Type B pancreatic cell (in vitro differentiated cells): ENCODE measurements around the gene KRTCAP3. TPM values are rescaled to one million over a fixed set of nuclear protein-coding genes. Genes with fewer than 3 reads are reported as not detected.
A peak's percentile ranks its signal among the peaks of the same experiment; 100 is the strongest.
"Not testable (repeated sequence)": the region's sequence is repeated elsewhere in the genome, so short reads cannot be mapped to it uniquely, and the experiment has no call there.

Experiments used
- DNase-seq: peaks from one replicate; pipeline ENCODE4 v3.0.0; 2021; ENCODE audit warnings: mixed read lengths; ENCODE audit not compliant: unreplicated experiment; ENCODE audit errors: extremely low spot score
- H3K27ac Mint-ChIP-seq: 2 replicates; pipeline ENCODE4 v1.8.0; 2021; ENCODE audit warnings: mild to moderate bottlenecking, mixed read lengths
- H3K27me3 Mint-ChIP-seq: 2 replicates; pipeline ENCODE4 v1.8.0; 2021; ENCODE audit warnings: mixed read lengths
- H3K36me3 Mint-ChIP-seq: 2 replicates; pipeline ENCODE4 v1.8.0; 2021; ENCODE audit warnings: mixed read lengths
- H3K4me1 Mint-ChIP-seq: one replicate; pipeline ENCODE4 v1.8.0; 2021; ENCODE audit warnings: mixed read lengths; ENCODE audit not compliant: unreplicated experiment
- H3K4me3 Mint-ChIP-seq: 2 replicates; pipeline ENCODE4 v1.8.0; 2021; ENCODE audit warnings: mild to moderate bottlenecking, mixed read lengths
- H3K9me3 Mint-ChIP-seq: 2 replicates; pipeline ENCODE4 v1.8.0; 2021; ENCODE audit warnings: mixed read lengths
- total RNA-seq: library from RNA; stranded (reverse); gene quantifications from 2 replicates; pipeline ENCODE4 v1.2.1, GENCODE V29; 2021; ENCODE audit warnings: low replicate concordance
- TF ChIP-seq, protein P1 (sequence below): fragments of 200-600 bp; sonication (generic); conservative IDR thresholded peaks from 2 replicates; pipeline ENCODE4 v1.5.0; 2021; ENCODE audit warnings: antibody characterized with exemption, mild to moderate bottlenecking

Gene KRTCAP3
- total RNA-seq, 1 donor from 2014 or later = 23.9 TPM

DNA sequence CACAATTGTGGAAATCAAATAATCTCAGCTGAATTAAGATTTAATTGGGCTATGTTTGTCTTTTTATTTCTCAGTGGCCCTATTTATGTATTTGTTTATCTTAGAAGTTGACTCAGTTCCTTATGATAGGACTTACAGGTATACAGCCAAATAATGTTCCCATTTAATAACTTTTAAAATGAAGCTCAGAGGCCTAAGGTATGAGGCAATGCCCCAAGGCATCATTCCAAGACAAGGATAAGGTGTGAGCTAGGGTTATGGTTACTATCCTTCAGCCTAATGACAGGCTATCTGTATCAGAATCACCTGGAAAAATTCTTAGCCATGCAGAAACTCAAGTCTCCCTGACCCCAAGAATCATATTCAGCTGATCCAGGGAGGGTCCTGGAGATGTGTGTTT is 21.2 kb upstream of the KRTCAP3 start:
- TF ChIP-seq, protein P1, sequence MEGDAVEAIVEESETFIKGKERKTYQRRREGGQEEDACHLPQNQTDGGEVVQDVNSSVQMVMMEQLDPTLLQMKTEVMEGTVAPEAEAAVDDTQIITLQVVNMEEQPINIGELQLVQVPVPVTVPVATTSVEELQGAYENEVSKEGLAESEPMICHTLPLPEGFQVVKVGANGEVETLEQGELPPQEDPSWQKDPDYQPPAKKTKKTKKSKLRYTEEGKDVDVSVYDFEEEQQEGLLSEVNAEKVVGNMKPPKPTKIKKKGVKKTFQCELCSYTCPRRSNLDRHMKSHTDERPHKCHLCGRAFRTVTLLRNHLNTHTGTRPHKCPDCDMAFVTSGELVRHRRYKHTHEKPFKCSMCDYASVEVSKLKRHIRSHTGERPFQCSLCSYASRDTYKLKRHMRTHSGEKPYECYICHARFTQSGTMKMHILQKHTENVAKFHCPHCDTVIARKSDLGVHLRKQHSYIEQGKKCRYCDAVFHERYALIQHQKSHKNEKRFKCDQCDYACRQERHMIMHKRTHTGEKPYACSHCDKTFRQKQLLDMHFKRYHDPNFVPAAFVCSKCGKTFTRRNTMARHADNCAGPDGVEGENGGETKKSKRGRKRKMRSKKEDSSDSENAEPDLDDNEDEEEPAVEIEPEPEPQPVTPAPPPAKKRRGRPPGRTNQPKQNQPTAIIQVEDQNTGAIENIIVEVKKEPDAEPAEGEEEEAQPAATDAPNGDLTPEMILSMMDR = no peak
- Mint-ChIP-seq H3K9me3 (no peaks in the 10 kb centered on the region), H3K4me3 (no peak overlapping the region), H3K27me3 (no peaks in the 10 kb centered on the region), H3K36me3 (no peaks in the 10 kb centered on the region), H3K27ac (no peak overlapping the region), H3K4me1 (no peaks in the 10 kb centered on the region)
- no peak for DNase-seq

DNA sequence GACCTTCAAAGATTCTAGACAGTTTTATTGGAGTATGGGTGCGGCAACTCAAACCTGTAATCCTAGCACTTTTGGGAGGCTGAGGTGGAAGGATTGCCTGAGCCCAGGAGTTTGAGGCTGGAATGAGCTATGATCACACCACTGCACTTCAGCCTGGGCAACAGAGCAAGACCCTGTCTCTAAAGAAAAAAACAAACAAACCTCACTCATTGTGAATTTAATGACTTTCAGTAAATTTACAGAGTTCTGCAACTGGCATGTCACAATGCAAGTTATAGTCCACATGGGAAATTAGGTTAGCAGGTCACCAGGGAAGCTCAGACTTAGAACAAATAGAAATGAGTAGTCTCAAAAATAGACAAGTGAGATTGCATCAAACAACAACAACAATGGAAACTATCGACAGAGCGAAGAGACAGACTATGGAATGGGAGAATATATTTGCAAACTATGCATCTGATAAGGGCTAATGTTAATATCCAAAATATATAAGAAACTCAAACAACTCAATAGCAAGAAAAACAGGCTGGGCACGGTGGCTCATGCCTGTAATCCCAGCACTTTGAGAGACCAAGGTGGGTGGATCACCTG is 20.4 kb upstream of the KRTCAP3 start:
- Mint-ChIP-seq H3K27ac (no peak overlapping the region), H3K4me1 (no peaks in the 10 kb centered on the region), H3K27me3 (no peaks in the 10 kb centered on the region), H3K4me3 (no peak overlapping the region), H3K36me3 (no peaks in the 10 kb centered on the region), H3K9me3 (no peaks in the 10 kb centered on the region)
- TF ChIP-seq, protein P1 = no peak
- no peak for DNase-seq

DNA sequence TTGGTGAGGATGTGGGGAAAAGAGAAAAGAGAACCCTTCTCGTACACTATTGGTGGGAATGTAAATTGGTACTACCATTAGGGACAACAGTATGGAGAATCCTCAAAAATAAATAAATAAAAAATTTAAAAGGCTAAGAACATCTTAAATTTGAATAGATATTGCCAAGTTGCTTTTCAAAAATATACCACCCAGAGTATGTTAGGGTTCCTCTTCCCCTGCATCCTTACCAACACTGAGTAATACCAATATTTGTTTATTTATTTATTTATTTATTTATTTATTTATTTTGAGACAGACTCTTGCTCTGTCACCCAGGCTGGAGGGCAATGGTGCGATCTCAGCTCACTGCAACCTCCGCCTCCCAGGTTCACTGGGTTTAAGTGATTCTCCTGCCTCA is 19.2 kb upstream of the KRTCAP3 start:
- H3K27me3 Mint-ChIP-seq = no peaks in the 10 kb centered on the region
- H3K36me3 Mint-ChIP-seq = no peaks in the 10 kb centered on the region
- TF ChIP-seq, protein P1 = no peak
- H3K4me1 Mint-ChIP-seq = peaks cover 5% of the 10 kb centered on the region
- no peak overlapping the region for H3K27ac Mint-ChIP-seq
- H3K9me3 Mint-ChIP-seq = no peaks in the 10 kb centered on the region
- no peak for DNase-seq
- no peak overlapping the region for H3K4me3 Mint-ChIP-seq

DNA sequence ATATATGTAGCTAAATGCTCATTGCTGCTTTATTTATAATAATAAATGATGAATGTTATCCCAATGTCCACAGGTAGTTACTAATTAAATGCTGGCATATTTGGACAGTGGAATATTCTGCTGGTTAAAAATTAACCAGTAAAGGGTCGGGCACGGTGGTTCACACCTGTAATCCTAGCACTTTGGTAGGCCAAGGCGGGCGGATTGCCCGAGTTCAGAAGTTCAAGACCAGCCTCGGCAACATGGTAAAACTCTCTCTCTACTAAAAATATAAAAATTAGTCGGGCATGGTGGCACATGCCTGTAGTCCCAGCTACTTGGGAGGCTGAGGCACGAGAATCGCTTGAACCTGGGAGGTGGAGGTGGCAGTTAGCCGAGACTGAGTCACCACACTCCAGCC is 17.1 kb upstream of the KRTCAP3 start:
- not testable (repeated sequence) for H3K27me3 Mint-ChIP-seq, H3K36me3 Mint-ChIP-seq, DNase-seq, H3K27ac Mint-ChIP-seq, H3K4me3 Mint-ChIP-seq, H3K9me3 Mint-ChIP-seq
- peaks cover 16% of the 10 kb centered on the region for H3K4me1 Mint-ChIP-seq

DNA sequence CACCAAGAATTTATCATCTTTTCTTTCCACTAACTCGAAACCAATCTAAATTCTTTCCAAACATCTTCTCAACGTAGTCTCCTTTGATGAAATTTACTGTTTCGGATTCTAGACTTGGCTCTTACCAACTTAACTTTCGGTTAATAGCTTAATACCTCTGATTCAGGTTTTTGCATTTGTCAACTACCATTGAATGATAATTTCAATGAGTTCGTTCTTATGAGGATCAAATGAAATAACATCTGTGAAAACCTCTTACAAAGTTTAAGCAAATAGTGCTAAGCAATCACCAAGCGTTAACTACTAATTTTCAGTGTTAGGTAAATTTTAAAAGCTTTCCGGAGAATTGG is 14.3 kb upstream of the KRTCAP3 start:
- Mint-ChIP-seq H3K4me1 (peaks cover 25% of the 10 kb centered on the region), H3K36me3 (no peaks in the 10 kb centered on the region), H3K9me3 (no peaks in the 10 kb centered on the region), H3K4me3 (peak overlapping the region; percentile 96), H3K27me3 (no peaks in the 10 kb centered on the region), H3K27ac (peak overlapping the region; percentile 98)
- TF ChIP-seq, protein P1 = no peak
- no peak for DNase-seq

DNA sequence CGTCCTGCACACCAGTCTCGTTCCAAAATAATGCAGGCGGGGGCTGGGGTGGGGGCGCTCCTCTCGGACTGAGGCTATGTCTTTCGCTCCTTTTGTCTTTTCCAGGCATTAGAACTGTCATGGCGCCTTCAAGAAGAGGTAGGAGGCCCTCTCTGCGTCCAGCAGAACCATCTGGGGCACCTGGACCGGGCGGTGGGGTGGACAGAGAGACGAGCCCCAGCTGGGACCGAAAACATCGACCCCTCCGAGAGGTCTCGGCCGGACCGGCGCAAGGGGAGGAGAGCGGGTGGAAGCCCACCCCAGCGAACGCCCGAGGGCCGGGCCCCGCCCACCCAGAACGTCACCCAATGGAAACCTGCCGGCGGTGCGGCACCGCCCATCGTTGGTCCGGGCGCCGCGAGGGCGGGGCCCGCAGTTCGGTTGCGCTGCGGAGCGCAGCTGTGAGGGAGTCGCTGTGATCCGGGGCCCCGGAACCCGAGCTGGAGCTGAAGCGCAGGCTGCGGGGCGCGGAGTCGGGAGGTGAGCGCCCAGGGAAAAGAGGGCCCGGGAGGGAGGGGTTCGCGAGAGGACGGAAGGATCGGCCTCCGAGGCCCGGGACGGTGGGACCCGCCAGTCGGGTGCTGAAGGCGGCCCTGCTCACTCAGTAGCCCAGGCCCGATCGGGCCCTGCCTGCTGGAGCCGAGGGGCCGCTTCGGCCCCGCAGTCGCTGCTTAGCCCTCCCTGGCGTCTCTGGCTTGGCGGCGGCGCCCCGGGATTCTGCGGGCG is 13.8 kb upstream of the KRTCAP3 start, which contains the start of gene NRBP1:
TSS of gene NRBP1 (plus strand) at position 419 of the 765 bp plus-strand sequence. CDS start 4,643 bp downstream, outside the sequence.
- DNase-seq = peak; percentile 92
- peaks cover 2% of the 10 kb centered on the region for H3K36me3 Mint-ChIP-seq
- TF ChIP-seq, protein P1 = peak; percentile 13
- H3K9me3 Mint-ChIP-seq = no peaks in the 10 kb centered on the region
- H3K4me3 Mint-ChIP-seq = peak within 1 kb of the TSS; percentile 98
- H3K27ac Mint-ChIP-seq = peak within 1 kb of the TSS; percentile 98
- peaks cover 25% of the 10 kb centered on the region for H3K4me1 Mint-ChIP-seq
- no peaks in the 10 kb centered on the region for H3K27me3 Mint-ChIP-seq
